NCI-H345 treated with DMSO at 0.1 percent for 48 hours (cell line): Measurements from ENCODE around the gene SAMD9.
"Not testable (repeated sequence)": the region's sequence is repeated elsewhere in the genome, so short reads cannot be mapped to it uniquely, and the experiment has no call there.

Experiments
- DNase-seq: peaks from one replicate; lab custom pipeline; 2025; ENCODE audit not compliant: unreplicated experiment; lab: John Stamatoyannopoulos, UW

Gene SAMD9

DNA sequence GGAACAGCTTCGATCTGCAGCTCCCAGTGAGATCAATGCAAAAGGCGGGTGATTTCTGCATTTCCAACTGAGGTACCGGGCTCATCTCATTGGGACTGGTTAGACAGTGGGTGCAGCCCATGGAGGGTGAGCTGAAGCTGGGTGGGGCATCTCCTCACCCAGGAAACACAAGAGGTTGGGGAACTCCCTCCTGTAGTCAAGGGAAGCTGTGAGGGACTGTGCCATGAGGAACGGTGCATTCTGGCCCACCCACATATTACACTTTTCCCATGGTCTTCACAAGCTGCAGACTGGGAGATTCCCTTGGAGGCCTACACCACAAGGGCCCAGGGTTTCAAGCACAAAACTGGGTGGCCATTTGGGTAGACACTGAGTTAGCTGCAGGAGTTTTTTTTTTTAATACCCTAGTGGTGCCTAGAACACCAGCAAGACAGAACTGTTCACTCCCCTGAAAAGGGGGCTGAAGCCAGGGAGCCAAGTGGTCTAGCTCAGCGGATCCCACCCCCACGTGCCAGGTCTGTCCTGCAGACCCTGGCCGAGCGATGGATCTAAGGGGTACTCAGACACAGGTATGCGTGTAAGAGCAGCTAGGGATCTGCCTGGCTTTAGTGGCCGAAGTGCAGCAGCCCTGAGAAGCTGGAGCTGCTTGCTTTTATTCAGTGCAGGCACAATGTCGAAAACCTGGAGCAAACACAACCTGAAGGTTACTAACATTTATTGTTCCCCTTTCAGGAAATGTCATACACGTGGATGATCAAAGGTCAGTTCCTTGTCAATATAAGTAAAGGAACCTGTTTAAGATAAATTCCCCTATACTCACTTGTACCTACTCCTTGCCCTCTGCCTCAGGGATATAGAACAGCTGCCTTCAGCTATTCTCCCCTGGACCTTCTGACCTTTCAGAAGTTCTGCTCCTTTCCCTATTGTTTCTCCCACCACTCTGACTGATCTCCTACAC is 3.1 kb upstream of the SAMD9 start:
- DNase-seq: no peak

DNA sequence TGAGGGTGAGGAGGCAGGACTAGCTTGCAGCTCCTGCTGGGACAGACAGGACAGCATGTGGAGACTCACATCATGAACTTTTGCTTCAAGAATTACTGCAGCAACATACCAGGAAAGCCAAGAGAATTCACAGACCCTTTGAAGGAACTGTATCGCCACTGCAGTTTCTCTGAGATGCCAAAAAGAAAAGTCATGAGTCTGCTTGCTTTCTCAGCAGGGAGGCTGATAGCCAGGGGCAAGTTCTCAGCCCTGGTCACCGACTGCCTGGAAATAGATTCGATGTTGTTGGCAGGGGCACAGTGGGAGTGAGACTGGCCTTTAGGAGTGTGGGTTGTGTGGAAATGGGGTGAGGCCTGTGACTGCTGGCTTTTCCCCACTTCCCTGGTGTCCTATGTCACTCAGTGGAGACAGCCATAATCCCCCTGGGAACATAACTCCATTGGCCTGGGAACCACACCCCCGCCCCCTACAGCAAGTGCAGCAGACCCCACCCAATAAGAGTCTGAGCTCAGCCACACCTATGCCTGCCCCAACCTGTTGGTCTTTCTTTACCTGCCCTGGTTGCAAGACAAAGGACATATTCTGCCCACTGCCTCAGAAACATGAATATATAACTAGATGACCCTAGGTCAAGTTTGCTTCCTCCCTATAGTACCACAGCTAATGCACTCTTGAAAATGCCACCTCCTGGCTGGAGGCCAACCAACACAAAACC is 1.6 kb upstream of the SAMD9 start:
- DNase-seq: no peak

DNA sequence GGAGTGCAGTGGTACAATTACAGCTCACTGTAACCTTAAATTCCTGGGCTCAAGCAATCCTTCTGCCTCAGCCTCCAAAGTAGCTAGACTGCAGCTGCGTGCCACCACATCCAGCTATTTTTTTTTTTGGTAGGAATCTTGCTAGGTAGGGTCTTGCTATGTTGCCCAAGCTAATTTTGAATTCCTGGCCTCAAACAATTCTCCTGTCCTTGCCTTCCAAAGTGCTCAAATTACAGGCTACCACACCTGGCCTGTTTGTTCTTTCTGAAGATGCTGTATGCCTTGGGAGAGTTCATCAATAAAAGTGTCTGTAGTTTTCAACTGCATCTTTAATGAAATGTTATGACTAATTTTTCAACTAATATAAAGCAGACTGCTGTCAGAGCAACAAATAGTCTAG is 452 bp downstream of the SAMD9 start:
- no peak for DNase-seq

DNA sequence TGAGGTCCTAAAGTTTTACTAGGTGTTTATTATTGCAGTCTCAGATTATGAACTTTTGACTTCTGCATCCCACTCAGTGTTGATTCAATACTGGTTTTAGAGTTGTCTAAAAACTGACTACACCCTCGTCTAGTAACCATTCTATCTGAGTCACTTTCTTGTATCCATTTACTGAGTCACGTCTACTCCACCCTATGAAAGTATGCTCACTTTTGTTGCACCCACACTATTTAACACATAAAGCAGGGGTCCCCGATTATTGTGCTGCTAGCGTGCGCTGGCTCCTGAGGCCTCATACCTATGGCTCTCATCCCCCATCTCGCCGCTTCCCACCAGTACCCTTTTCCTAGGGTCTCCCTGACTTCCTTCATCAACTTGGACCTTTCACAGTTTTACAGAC is 2.0 kb downstream of the SAMD9 start:
- DNase-seq: no peak

DNA sequence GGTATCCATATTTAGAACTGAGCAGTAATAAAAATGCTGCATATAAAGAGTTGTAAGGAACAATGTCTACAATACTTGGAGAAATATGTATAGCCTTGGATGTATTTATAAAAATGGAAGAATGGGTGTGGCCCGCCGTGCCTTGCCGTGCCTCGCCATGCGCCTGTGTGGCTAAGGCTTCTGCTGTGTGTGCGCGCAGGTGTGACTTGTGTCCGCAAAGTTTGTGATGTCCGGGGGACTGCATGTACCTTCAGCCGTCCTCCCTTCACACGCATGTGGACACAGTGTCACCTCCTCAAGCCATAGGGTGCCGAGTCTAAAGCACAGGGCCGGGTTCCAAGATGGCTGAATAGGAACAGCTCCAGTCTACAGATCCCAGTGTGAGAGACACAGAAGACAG is 9.8 kb downstream of the SAMD9 start:
- DNase-seq: no peak

DNA sequence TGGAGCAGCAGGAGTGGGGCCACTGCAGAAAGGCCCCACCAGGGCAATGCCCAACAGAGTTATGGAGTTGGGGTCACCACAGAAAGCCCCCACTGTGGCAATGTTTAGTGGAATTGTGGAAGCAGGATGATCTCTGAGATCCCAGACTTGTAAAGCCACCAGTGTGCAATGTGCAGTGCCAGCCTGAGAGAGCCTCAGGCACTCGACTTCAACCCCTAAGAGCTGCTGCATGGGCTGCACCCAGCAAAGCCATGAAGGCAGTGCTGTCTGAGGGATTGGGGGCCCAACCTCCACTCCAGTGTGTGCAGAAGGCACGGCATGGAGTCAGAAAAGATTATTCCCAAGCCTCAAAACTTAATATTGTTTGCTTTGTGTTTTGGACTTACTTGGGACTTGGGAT is 20.4 kb downstream of the SAMD9 start:
- DNase-seq: no peak

DNA sequence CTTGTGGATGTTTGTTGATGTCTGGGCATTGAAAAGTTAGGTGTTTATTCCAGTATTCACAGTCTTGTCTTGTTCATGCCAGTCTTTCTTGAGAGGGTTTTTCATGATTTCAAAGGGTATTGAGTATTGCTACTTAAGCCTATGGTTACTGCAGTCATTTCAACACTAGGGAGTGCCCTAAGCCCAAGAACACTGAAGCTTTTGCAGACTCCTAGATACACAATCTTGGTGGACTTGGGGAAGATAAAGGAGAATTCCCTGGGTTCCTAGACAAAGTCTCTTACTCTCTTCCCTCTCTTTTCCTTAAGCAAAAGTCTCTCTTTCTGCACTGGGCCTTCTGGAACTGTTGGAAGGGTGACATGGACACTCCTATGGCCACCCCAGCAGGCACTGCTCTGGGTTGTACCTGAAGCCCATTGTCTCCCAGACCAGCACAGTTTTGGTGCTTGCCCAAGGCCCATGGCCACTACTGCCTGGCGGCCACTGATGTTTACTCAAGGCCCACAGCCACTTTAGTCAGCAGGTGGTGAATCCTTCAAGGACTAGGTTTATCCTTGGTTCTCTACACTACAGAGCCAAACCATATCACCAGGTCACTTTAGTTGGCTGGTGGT is 24.9 kb downstream of the SAMD9 start:
- DNase-seq: no peak

DNA sequence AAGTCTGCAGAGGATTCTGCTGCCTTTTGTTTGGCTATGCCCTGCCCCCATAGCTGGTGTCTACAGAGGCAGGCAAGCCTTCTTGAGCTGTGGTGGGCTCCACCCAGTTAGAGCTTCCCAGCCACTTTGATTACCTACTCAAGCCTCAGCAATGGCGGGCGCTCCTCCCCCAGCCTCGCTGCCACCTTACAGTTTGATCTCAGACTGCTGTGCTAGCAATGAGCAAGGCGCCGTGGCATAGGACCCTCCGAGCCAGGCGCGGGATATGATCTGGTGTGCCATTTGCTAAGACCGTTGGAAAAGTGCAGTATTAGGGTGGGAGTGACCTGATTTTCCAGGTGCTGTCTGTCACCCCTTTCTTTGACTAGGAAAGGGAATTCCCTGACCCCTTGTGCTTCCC is 44.4 kb downstream of the SAMD9 start:
- DNase-seq: not testable (repeated sequence)

DNA sequence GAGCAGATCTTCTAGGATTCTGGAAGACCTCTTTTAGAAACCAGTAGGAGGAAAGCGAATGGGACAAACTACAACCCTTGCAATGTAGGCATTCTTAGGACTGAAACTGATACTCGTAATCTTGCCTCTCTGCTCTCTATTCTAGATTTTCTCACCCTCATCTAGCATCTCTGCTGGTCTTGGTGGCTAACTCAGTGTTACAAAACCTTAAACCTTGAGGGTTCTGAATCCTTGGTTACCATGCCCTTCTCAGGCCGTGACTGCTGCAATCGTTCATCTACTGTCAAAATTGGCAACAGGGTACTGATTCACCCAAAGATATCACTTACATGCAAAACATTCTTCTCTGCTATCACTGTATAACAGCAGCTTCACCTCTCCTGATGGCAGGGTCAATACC is 55.2 kb downstream of the SAMD9 start:
- DNase-seq: no peak

DNA sequence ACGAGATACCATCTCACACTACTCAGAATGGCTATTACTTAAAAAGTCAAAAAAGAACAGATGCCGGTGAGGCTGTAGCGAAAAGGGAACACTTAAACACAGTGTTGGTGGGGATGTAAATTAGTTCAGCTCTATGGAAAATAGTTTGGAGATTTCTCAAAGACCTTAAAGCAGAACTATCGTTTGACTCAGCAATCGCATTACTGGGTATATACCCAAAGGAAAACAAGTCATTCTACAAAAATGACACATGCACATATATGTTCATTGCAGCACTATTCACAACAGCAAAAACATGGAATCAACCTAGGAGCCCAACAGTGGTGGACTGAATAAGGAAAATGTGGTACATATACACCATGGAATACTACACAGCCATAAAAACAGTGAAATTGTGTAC is 56.9 kb downstream of the SAMD9 start:
- no peak for DNase-seq

DNA sequence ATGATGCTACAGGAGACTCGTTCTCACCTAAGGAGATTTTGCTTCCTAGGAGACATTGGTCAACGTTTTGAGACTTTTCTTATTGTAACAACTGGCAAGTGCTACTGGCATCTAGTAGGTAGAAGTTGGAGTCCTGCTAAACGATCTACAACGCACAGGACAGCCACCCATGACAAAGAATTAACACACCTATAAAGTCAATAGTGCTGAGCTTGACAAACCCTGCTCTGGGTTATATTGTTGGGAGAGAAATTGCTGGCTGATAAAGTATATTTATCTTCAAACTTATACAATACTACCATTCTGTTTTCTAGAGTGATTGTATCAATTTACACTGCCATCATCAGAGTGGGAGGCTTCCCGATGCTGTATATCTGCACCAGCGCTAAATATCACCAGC is 57.8 kb downstream of the SAMD9 start:
- DNase-seq: no peak

DNA sequence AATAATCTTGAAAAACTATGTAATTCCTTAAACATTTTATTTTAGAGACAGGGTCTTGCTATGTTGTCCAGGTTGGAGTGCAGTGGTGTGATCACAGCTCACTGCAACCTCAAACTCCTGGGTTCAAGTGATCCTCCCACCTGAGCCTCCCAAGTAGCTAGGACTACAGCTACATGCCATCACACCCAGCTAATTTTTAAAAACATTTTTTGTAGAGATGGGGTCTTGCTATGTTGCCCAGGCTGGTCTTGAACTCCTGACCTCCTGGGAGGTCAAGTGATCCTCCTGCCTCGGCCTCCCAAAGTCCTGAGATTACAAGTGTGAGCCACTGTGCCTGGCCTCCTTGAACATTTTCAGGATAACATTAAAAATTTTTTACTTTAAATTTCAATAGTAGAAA is 61.2 kb downstream of the SAMD9 start:
- DNase-seq: not testable (repeated sequence)

DNA sequence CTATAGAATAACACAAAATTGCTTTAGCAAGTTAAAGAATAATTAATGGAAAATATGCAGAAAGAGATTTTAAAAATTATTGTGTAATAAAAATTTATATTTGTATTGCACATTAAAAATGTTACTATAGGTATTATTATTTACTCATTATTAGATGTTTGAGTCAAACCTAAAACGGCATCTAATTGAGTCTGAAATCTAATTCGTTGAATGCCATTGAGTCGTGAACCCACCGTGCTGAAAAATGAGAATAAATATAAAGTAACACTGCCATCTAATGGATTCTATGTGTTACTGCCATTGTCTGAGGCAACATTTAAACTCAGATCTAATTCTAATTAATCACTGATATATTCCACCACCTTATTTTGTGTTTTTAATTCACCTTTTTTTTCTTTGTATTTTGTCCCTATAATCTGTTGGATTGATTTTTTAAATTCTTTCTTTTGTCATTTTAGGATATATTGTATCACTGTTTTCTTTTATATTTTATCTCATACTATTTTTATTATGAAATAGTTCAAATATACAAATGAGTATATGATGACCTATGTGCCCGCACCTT is 62.2 kb downstream of the SAMD9 start:
- DNase-seq: peak; percentile 47

DNA sequence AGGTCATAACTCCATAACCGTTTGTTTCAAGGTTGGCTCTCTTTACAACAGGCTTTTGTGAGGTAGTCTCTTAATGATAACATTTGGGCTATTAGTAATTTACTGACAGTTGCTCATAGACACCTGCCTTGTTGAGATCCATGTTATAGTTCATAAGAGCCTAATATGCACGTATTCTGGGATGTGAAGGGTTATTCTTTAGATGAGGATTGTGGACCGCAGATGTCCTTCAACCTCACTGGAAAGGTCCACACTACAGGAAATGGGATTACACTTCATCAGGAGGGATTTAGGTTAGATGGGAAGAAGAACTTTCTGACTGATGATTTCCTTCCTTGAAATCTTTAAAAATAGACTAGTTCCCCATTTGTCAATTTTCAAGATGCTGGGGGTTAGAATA is 62.8 kb downstream of the SAMD9 start:
- no peak for DNase-seq

DNA sequence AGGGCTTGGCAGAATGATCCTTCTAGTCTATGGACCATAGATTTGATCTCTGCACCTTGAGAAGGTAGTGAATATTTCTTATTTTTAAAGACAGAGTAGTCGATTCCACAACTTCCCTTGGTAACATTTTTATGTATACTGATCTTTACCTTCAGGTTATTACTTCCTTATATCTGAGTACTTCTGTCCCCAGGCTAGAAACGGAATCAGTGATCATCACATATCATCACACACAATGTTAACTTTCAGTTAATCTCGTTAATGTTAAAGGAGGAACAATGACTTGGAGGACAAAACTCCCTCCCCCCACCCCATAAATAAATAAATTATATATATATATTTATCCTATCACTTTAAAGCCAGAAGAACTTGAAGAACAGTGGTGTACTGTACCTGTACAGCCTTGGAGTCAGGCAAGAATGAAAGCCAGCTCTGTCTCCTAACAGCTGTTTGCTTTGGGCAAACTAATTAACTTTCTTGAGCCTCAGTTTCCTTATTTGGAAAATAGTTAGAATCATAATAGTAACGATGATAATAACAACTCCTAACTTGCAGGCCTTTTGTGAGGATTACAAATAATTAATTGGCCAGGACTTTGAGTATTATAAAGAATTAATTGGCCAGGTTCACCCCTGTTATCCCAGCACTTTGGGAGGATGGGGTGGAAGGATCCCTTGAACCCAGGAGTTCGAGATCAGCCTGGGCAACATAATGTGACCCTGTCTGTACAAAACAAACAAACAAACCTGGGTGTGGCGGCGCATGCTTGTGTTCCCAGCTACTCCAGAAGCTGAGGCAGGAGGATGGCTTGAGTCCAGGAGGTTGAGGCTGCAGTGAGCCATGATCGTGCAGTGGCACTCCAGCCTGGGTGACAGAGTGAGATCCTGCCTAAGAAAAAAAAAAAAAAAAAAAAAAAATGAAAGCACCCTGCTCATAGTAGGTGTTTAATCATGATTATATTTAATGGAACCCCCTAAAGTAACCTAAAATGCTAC is 63.5 kb downstream of the SAMD9 start:
- DNase-seq: no peak

DNA sequence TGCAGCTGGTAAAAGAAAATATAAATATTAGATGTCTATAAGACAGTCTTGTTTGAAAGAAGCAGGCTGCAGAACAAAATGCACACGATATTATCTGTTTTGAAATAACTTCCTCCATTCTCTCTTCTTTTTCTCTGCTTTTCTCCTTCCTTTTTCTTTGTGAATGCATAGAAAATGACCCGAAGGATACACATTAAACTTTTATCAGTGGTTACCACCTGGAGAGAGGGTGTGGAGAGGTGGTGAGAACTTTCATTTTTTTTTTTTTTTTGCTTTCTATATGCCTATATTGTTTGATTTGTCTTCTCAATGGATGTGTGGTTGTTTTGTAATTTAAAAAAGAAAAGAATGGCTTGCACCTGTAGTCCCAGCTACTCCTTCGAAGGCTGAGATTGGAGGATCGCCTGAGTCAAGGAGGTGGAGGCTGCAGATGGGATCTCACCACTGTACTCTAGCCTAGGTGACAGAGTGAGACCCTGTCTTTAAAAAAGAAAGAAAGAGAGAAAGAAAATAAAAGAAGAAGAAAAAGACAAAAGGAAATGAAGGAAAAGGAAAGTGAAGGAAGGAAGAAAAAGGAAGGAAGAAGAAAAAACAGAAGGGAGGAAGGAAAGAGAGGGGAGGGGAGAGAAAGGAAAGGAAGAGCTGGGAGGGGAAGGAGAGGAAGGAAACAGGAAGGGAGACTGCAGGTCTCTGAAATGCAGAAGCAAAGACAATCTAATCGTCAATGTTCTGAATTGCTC is 64.4 kb downstream of the SAMD9 start:
- DNase-seq: no peak

DNA sequence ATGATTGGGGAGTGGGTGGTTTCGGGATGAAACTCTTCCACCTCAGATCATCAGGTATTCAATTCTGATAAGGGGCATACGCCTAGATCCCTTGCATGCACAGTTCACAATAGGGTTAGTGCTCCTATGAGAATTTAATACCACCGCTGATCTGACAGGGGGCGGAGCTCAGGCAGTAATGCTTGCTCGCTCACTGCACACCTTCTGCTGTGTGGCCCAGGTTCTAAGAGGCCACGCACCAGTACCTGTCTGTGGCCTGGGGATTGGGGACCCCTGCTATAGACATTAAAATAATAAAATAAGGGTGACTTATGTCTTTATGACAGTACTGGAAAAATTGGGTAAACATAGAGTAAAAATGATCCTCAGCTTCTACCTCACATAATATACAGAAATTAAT is 66.1 kb downstream of the SAMD9 start:
- DNase-seq: no peak
